AG10803 (cell line): ENCODE results near the gene CSF1.

Experiments used
- DNase-seq: peaks from one replicate; pipeline ENCODE4 v3.0.0; 2010; ENCODE audit warnings: low read depth
- H3K4me3 ChIP-seq: 2 replicates; pipeline ENCODE4 v1.5.1; 2011; ENCODE audit warnings: mild to moderate bottlenecking, low read length, control low read depth
- TF ChIP-seq, protein P1 (sequence below): conservative IDR thresholded peaks from 2 replicates; pipeline ENCODE4 v1.5.1; 2011; ENCODE audit warnings: mild to moderate bottlenecking, low read length, control low read depth, inconsistent platforms

The CSF1 gene

DNA sequence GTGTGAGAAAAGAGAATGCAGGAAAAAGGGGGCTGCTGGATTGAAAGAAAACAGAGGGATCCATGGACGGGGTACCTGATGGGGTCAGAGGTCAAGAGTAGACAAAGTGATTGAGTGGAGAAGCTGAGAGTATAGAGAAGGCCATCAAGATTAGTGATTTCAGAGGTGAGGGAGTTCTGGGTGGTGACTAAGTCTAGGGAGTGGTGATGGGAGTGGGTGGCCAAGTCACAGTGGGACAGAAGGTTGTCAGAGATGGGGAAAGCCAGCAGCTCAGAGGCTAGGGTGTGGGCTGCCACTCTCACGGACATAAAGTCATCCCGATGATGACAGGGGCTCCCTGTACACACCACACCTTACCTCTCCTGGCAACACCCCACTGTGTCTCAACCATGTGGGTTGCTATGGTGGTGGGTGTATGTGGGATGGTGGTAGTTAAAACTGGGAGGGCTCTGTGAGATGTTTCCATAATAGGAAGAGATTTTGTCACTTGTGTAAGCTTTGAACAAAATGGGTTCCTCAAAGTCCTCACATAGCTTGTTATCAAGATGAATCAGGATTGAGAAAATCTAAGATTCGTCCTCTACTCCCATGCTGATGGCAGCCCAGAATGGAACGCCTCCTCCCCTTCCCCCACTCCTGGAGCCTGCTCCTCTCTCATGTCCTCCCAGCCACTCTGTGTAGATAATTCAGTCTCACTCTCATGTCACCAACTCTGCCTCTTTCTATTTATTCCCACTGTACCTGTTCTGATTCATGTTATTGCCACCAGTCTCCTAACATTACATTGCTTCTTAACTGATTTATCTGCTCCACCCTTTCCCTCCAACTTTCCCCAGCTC is 20.3 kb upstream of the CSF1 start:
- TF ChIP-seq, protein P1, sequence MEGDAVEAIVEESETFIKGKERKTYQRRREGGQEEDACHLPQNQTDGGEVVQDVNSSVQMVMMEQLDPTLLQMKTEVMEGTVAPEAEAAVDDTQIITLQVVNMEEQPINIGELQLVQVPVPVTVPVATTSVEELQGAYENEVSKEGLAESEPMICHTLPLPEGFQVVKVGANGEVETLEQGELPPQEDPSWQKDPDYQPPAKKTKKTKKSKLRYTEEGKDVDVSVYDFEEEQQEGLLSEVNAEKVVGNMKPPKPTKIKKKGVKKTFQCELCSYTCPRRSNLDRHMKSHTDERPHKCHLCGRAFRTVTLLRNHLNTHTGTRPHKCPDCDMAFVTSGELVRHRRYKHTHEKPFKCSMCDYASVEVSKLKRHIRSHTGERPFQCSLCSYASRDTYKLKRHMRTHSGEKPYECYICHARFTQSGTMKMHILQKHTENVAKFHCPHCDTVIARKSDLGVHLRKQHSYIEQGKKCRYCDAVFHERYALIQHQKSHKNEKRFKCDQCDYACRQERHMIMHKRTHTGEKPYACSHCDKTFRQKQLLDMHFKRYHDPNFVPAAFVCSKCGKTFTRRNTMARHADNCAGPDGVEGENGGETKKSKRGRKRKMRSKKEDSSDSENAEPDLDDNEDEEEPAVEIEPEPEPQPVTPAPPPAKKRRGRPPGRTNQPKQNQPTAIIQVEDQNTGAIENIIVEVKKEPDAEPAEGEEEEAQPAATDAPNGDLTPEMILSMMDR: no peak
- H3K4me3 ChIP-seq: no peak overlapping the region
- DNase-seq: no peak

DNA sequence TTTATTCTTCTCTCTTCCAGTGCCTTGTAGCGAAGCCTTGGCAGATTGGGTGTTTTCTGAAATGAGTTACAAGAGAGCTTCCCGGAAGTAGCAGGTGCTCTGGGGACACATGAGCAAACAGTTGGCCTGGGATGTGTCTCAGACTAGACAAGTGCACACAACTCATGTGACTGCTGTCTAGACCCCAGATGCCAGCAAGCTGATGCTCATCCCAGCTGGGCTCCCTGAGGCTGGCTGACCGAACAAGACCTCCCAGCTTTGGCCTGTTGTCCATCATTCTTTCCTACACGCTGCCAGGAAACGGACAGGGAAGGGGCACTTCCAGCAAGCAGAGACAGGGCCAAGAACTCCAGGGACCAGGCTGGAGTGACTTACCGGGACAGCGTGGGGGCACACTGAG is 18.7 kb upstream of the CSF1 start:
- TF ChIP-seq, protein P1: no peak
- DNase-seq: no peak
- H3K4me3 ChIP-seq: no peak overlapping the region

DNA sequence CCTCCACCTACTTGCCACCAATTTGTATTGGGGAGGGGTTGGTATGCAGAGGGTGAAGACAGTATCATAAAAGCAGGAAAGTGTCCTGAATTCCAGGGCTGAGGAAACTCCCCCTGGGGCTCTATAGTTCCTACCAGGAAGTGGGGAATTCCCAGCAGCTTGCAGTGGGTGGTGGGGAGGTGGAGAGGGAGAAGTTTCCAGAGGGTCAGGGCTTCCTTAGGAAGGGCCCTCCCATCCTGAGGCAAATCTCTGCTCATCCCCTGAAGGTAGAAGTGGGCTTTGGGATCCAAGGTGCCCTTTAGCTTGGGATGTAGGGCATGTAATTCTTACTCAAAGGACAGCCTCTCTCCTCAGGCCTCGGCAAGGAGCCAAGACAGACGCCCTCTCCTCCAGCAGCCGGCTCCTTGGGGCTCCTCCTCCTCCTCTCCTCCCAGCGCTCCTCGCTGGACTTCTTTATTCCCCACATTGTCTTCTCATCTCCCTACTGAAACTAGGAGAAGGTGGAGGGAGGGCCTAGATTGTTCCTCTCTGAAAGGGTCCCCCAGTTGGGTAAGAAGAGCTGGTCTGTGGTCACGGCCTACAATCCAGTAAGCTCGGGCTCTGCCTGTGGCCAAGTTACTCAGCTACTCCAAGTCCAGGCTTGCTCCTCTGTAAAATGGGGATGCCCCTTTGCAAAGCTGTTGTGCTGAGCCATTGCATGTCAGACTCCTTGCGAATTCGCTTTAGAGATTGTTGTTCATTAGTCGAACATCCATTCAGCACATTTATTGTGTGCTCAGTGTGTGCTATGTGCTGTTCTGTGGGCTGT is 17.9 kb upstream of the CSF1 start:
- no peak overlapping the region for H3K4me3 ChIP-seq
- no peak for DNase-seq
- TF ChIP-seq, protein P1: no peak

DNA sequence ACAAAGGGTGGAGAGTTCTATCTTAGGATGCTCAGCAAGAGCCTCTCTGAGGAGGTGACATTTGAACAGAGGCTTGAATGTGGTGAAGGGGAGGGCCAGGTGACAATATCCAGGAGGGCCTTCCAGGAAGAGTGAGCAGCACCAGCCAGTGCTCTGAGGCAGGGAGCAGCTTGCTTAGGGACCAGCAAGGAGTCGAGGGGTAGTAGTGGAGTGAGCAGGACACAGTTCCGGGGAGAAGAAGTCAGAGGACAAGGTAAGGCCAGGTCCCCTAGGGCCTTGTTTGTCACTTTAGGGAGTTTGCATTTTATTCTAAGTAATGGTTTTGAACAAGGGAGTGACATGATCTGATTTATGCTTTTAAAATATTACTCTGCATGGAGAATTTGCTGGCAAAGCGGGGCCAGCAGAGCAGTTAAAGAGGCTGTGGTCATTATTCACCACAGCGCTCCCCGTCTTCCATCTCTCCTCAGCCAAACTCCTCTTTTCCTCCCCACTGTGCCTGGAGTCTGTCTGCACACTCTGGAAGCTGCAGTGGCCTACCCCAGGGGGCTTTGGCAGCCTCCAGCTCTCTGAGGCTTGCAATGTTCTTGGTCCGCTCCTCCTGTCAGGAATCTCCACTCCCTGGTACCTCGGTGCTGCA is 17.0 kb upstream of the CSF1 start:
- H3K4me3 ChIP-seq: no peak overlapping the region
- TF ChIP-seq, protein P1: no peak

DNA sequence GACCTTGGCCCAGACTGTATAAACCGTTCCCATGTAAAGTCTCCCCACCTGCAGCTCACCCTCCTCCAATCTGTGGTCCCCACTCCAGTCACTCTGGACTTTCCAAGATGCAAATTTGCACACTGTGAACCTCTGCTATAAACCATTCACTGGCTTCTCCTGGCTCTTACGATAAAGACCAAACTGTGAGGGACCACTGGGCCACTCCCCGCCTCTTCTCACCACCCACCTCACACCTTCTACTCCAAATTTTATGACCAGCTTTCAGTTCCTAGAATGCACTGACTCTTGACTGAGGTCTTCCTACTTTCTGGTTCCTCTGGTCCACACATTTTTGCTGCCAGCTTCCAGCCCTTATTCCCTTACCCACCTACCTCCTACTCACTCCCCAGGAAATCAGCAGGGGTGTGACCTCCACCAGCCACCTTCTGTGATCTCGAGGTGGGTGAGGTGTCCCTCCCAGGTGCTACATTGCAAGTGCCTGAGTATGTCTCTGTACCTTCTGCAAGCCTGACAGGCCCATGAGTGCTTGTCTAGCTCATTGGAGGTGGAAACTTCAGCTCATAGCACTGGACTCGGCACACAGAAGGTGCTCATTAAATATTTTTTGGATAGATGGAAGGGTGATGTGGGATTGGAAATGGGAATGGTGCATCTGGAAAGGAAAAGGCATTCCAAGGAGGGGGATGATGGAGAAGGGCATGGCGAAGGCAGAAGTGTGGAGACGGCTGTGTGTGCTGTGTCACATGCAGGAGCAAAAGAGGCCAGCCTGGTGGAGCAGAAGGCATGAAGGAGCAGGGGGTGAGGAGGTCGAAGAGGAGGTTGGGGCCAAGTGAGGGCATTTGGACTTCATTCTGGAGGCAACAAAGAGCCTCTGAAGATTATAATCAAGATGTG is 15.6 kb upstream of the CSF1 start:
- TF ChIP-seq, protein P1: no peak
- DNase-seq: no peak
- H3K4me3 ChIP-seq: no peak overlapping the region

More for the DNA sequence above, 17.0 kb upstream of the CSF1 start:
- DNase-seq: no peak

DNA sequence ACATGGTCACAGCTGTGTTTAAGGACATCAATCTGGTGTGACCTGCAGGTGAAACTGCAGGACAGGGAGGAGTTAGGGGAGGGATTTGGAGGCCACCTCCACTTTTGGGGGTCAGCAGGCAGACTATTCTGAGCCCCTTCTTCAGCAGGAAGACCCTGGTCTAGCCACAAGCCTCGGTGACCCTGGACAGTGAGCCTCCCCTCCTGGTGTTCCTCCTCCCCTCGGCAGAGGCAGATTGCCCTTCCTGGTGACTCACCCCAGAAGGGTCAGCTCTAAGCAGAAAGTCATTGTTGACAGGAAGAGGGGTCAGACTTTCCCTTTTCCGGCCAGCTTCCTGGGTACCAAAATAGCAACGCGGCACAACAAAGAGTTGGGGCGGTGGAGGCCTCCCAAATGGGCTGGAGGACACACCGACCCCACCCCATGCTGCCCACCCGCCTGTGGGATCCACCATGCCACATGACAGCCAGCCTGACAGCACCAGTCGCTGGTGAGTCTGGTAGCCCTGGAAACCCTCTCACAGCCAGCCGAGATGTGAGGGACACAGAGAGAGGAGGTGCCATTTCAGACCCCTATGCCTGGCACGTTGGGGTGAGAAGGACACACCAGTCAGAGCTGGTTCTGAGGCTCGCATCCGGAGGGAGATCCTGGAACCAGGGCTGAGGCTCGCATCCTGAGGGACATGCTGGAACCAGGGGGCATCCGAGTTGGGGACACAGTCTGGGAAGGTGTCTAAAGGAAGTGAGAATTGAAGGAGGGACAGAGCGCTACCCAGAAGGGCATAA is 14.7 kb upstream of the CSF1 start:
- no peak overlapping the region for H3K4me3 ChIP-seq
- TF ChIP-seq, protein P1: no peak
- no peak for DNase-seq
